NCI-H2196 (cell line): ENCODE data around the gene FOXA2.

Experiments used
- DNase-seq: peaks from one replicate; lab custom pipeline; 2025; ENCODE audit not compliant: unreplicated experiment; lab: John Stamatoyannopoulos, UW

Gene FOXA2

GRCh38 chr20:22584922-22585785 lies 782 bp upstream of the FOXA2 start:
- DNase-seq: peak; percentile 59

- DNase-seq: peak; percentile 86
Observed at GRCh38 chr20:22583773-22584521, 425 bp downstream of the FOXA2 start.

- DNase-seq: no peak
Observed at GRCh38 chr20:22582964-22583772, 1.2 kb downstream of the FOXA2 start.

- no peak for DNase-seq
Observed at GRCh38 chr20:22582386-22582963, 1.9 kb downstream of the FOXA2 start.

- DNase-seq: no peak
Observed at GRCh38 chr20:22581437-22582385, 2.7 kb downstream of the FOXA2 start.

GRCh38 chr20:22579711-22580697 lies 4.4 kb downstream of the FOXA2 start:
- no peak for DNase-seq

GRCh38 chr20:22579119-22579427 lies 5.3 kb downstream of the FOXA2 start:
- DNase-seq: no peak

GRCh38 chr20:22578221-22579118 lies 5.9 kb downstream of the FOXA2 start:
- DNase-seq: no peak

- no peak for DNase-seq
Observed at GRCh38 chr20:22577515-22578220, 6.7 kb downstream of the FOXA2 start.

- no peak for DNase-seq
Observed at GRCh38 chr20:22576733-22577514, 7.4 kb downstream of the FOXA2 start.

- no peak for DNase-seq
Observed at GRCh38 chr20:22576273-22576672, 8.1 kb downstream of the FOXA2 start.

GRCh38 chr20:22575737-22576136 lies 8.6 kb downstream of the FOXA2 start:
- no peak for DNase-seq

GRCh38 chr20:22575087-22575721 lies 9.2 kb downstream of the FOXA2 start:
- DNase-seq: no peak

GRCh38 chr20:22574545-22575086 lies 9.8 kb downstream of the FOXA2 start:
- no peak for DNase-seq

- no peak for DNase-seq
Observed at GRCh38 chr20:22572491-22572890, 11.9 kb downstream of the FOXA2 start.

- no peak for DNase-seq
Observed at GRCh38 chr20:22572023-22572422, 12.3 kb downstream of the FOXA2 start.
